ENCODE results near the gene OR2J3. TPM values are rescaled to one million over a fixed set of nuclear protein-coding genes. Genes with fewer than 3 reads are reported as not detected.

Gene OR2J3
- polyA plus RNA-seq (2011; rRNA removed) (not detected in 2 replicates), polyA minus RNA-seq (2011; rRNA and poly(A)+ RNA removed) (not detected in 2 replicates)

- ChIA-PET POLR2A (no interaction called here), CTCF (no interaction called here)
- Histone ChIP-seq H3K36me3 (ENCODE audit: control insufficient read depth, insufficient read depth, low read length) (no peaks in the 10 kb centered on the region), H3K4me3 (ENCODE audit: low read depth, low read length) (no peak within 1 kb of the TSS), H3K27me3 (ENCODE audit: control insufficient read depth, insufficient read depth, low read length) (no peaks in the 10 kb centered on the region)
- TF ChIP-seq CTCF (IDR thresholded peaks at IDR 0.05; ENCODE audit: insufficient read depth, low read depth, low read length), result no peak
- no peak for DNase-seq (ENCODE audit: low read depth)
Observed at GRCh38 chr6:29107758-29108157, at the start of gene OR2J3. Gene OR2J3, plus strand, starts transcription at chr6:29108058. Its CDS starts 3,833 bp downstream, at chr6:29111891.

GRCh38 chr6:29071831-29072723 is 35.8 kb upstream of the OR2J3 start:
- ChIA-PET POLR2A (no interaction called here), CTCF (interaction anchor here (0.8 kb wide), 1 partner anchor 12 kb away, joined by 3 read pairs; no protein-coding TSS in a partner anchor)
- TF ChIP-seq CTCF (IDR thresholded peaks at IDR 0.05; ENCODE audit: insufficient read depth, low read depth, low read length), result peak; percentile 41; the same call in 1 of the 2 replicates
- Histone ChIP-seq H3K36me3 (ENCODE audit: control insufficient read depth, insufficient read depth, low read length) (no peaks in the 10 kb centered on the region), H3K4me3 (ENCODE audit: low read depth, low read length) (no peak overlapping the region), H3K27me3 (ENCODE audit: control insufficient read depth, insufficient read depth, low read length) (no peaks in the 10 kb centered on the region)
- DNase-seq (ENCODE audit: low read depth), result no peak

GRCh38 chr6:29079203-29079602 is 28.7 kb upstream of the OR2J3 start:
- H3K27me3 ChIP-seq (ENCODE audit: control insufficient read depth, insufficient read depth, low read length), result no peaks in the 10 kb centered on the region

GRCh38 chr6:29081312-29081711 is 26.5 kb upstream of the OR2J3 start:
- ChIA-PET POLR2A (no interaction called here), CTCF (no interaction called here)
- Histone ChIP-seq H3K4me3 (ENCODE audit: low read depth, low read length) (no peak overlapping the region), H3K36me3 (ENCODE audit: control insufficient read depth, insufficient read depth, low read length) (no peaks in the 10 kb centered on the region), H3K27me3 (ENCODE audit: control insufficient read depth, insufficient read depth, low read length) (no peaks in the 10 kb centered on the region)
- no peak for DNase-seq (ENCODE audit: low read depth)
- no peak for TF ChIP-seq CTCF (IDR thresholded peaks at IDR 0.05; ENCODE audit: insufficient read depth, low read depth, low read length)

More at GRCh38 chr6:29079203-29079602, 28.7 kb upstream of the OR2J3 start:
- H3K4me3 ChIP-seq (ENCODE audit: low read depth, low read length), result no peak overlapping the region
- TF ChIP-seq CTCF (IDR thresholded peaks at IDR 0.05; ENCODE audit: insufficient read depth, low read depth, low read length), result no peak
- CTCF ChIA-PET, result no interaction called here
- no peaks in the 10 kb centered on the region for H3K36me3 ChIP-seq (ENCODE audit: control insufficient read depth, insufficient read depth, low read length)
- POLR2A ChIA-PET, result no interaction called here
- DNase-seq (ENCODE audit: low read depth), result no peak

GRCh38 chr6:29082457-29082856 is 25.4 kb upstream of the OR2J3 start:
- DNase-seq (ENCODE audit: low read depth), result no peak
- no peak overlapping the region for H3K4me3 ChIP-seq (ENCODE audit: low read depth, low read length)
- H3K27me3 ChIP-seq (ENCODE audit: control insufficient read depth, insufficient read depth, low read length), result no peaks in the 10 kb centered on the region
- ChIA-PET CTCF (no interaction called here), POLR2A (no interaction called here)
- no peak for TF ChIP-seq CTCF (IDR thresholded peaks at IDR 0.05; ENCODE audit: insufficient read depth, low read depth, low read length)
- no peaks in the 10 kb centered on the region for H3K36me3 ChIP-seq (ENCODE audit: control insufficient read depth, insufficient read depth, low read length)

Data from BJ (cell line).